Keratinocyte (primary cell): ENCODE data around the gene FUCA2.

ENCODE experiments used
- CTCF ChIP-seq, 3 experiments: IDR thresholded peaks in 1 of 3; conservative IDR thresholded peaks in 1 of 3; optimal IDR thresholded peaks in 1 of 3; 2 replicates in 2 of 3; 3 replicates in 1 of 3; pipeline versions ENCODE3 to v1.5.1; 2011; ENCODE audit warnings: low read length in 3 of 3, mild to moderate bottlenecking in 3 of 3, moderate library complexity in 2 of 3, control low read depth in 1 of 3, inconsistent platforms in 1 of 3; ENCODE audit not compliant: insufficient read depth in 2 of 3; ENCODE audit errors: extremely low read depth in 1 of 3
- EZH2 ChIP-seq: IDR thresholded peaks from one replicate; pipeline ENCODE4 v1.6.1; 2012; ENCODE audit warnings: inconsistent platforms, mild to moderate bottlenecking, low read length, moderate library complexity

- TF ChIP-seq CTCF (optimal IDR thresholded peaks at IDR 0.05 in 1 of 3, IDR thresholded peaks at IDR 0.05 in 1 of 3, conservative IDR thresholded peaks at IDR 0.05 in 1 of 3; ENCODE audit: extremely low read depth in 1 of 3, insufficient read depth in 2 of 3, low read length in 3 of 3): no peak
- TF ChIP-seq EZH2: no peak
These were observed 14.5 kb downstream of the FUCA2 start for GRCh38 chr6:143496974-143497373.
